HG02981 (cell line): ENCODE measurements around the gene HSPB9.

Experiments
- ATAC-seq: cut with Tn5 transposase; IDR thresholded peaks from one replicate; pipeline ENCODE4 v1.9.1; 2021; ENCODE audit warnings: mild to moderate bottlenecking, moderate library complexity; ENCODE audit not compliant: unreplicated experiment

Gene HSPB9

GRCh38 chr17:42122371-42123303 lies at the start of gene HSPB9:
Gene HSPB9 (plus strand): TSS chr17:42122804. CDS start chr17:42122851, 47 bp downstream.
- ATAC-seq: no peak

DNA sequence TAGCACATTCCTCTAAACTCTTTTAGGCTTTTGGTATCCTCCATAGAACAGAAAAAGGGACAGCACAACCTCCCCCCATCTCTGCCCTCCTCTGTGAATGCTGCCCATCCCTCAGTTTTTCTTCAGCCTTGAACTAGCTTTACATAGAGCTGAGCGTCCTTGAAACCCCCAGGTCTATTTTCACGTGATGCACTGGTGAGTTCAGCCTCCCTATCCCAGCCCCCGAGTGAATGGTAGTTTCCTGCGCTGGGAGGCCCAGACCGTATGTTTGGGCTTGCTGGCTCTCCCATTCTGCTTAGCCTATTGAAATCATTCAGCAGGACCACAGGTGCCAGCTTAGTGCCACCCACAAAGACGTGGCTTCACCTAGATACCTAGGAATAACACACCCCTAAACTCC lies 46.8 kb upstream of the HSPB9 start:
- no peak for ATAC-seq

GRCh38 chr17:42076797-42077559 lies 45.6 kb upstream of the HSPB9 start:
- no peak for ATAC-seq

DNA sequence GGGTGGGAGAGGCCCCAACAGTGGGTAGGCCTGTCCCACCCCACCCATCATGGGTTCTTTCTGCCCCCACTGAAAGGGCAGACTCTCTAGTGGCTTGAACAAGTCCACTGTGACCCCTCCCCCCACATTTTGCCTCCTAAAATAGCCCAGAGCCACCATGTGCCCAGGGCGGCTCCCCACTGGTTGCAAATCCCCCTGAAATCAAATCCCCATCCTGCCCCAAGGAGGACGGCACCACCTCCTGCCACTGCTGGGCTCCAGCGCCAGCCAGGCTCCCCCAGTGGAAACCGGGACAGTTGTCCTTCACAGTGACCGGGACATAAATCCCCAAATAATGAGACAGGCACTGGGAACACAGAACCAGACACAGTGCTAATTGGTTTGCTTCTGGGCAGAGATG lies 44.8 kb upstream of the HSPB9 start:
- no peak for ATAC-seq

DNA sequence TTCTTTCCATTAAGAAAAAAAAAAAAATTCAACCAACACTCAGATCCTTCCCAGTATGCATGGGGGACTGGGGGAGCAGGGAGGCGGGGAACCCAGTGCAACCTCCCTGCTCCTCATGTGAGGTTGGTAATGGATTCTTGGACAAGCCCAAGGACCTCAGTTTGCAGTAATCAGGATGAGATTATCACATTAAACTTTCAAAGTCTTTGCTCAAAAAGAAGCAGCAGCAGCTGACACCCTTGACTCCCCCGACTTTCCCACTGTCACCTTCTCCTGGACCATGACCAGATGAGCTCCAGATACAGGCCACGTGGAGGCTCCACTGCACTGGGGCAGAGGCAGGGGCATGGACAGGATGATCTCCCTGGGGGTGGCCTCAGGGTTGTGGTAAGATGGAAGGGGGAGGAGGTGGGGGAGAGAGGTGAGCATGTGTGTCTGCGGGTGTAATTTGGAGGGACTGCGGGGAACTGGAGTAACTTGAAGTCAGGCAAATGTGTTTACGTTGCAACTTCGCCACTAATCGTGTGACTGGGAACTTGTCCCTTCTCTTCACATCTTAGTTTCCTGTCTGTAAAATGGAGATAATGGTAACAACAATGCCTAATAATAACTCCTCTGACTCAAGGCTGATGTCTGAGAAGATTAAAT lies 44.1 kb upstream of the HSPB9 start:
- no peak for ATAC-seq

GRCh38 chr17:42079541-42079940 lies 43.1 kb upstream of the HSPB9 start:
- ATAC-seq: no peak

DNA sequence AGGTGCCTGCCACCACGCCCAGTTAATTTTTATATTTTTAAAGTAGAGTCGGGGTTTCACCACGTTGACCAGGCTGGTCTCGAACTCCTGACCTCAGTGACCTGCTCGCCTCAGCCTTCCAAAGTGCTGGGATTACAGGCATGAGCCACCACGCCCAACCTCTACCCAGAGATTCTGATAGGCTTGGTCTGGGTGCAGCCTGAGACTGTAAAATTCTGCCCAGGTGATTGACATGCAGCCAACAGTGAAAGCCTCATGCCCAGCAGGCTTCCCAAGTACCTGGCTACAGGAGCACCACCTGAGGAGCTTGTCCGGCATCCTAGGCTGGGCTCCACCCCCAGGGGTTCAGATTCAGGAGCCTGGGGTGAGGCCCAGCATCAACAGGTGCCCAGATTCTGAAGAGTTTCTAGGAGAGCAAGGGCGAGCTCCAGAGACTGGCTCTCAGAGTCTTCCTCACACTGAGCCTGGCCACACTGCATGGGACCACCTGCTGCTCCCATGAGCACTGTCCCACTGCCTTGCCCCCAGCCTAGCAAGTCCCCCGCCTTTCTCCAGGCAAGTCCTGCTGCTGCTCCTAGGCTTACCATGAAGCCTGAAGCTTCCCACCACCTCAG lies 41.0 kb upstream of the HSPB9 start:
- no peak for ATAC-seq

GRCh38 chr17:42087042-42087701 lies 35.4 kb upstream of the HSPB9 start:
- no peak for ATAC-seq

GRCh38 chr17:42087736-42088705 lies 34.6 kb upstream of the HSPB9 start:
- no peak for ATAC-seq

DNA sequence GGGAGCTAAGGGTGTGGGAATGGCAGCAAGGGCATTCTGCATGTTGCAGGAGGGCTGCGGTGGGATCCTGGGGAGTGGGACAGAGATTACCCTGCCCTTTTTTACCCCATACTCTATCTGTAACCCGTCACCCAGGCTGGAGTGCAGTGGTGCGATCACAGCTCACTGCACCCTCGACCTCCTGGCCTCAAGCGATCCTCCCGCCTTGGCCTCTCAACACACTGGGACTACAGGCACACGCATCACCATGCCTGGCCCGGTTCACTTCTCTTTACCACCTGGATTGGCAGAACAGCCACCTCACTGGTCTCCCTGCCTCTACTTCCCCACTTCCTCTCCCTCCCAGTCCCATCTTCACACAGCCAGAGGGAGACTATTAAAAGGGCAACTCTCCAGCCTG lies 33.9 kb upstream of the HSPB9 start:
- ATAC-seq: no peak

DNA sequence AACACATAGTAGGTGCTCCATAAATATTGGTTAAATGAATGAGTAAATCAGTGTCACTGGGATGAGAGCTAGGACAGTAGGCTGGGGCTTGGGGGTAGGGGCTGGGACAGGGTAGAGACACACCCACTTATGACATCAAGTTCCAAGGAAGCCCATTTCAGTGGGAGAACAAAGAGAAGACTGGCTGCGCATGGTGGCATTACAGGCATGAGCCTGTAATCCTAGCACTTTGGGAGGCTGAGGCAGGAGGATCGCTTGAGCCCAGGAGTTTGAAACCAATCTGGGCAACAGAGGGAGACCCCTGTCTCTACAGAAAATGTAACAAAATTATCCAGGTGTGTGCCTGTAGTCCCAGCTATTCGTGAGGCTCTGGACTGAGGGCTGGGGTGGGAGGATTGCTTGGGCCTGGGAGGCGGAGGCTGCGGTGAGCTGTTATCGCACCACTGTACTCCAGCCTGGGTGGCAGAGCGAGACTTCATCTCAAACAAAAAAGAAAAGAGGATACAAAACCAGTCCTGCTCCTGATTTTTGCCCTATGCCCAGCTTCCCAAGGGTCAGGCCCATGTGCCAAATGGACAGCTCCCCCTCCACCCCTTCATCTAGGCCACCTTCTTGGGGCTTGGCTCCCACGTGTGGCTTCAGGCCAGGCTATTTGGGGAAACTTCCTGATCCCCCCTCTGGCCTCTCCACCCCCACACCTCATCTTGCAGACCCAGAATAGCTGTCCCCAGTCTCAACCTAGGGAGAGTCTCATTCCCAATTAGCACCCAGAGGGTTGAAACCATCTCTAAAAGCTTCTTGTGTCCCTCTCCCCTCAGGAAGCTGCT lies 31.4 kb upstream of the HSPB9 start:
- ATAC-seq: no peak

DNA sequence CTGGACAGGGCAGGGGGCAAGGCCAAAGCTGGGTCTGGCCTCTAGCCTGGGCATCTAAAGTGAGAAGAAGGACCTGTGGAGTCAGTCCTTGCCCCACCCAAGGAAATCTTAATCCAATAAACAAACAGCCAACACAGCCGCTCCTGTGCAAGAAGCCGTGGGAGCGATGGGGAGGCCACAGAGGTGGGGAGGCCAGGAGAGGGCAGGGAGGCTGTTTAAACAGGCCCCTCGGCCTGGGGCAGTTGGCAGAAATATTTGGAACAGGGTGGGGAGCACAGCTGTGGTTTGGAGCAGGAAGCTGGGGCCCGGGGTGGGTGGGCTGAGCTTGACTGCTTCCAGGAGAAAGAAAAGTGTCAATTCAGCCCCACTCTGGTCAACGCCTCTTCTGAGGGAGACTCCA lies 29.7 kb upstream of the HSPB9 start:
- ATAC-seq: no peak

- ATAC-seq: no peak
Observed at GRCh38 chr17:42094375-42095069, 28.1 kb upstream of the HSPB9 start.

DNA sequence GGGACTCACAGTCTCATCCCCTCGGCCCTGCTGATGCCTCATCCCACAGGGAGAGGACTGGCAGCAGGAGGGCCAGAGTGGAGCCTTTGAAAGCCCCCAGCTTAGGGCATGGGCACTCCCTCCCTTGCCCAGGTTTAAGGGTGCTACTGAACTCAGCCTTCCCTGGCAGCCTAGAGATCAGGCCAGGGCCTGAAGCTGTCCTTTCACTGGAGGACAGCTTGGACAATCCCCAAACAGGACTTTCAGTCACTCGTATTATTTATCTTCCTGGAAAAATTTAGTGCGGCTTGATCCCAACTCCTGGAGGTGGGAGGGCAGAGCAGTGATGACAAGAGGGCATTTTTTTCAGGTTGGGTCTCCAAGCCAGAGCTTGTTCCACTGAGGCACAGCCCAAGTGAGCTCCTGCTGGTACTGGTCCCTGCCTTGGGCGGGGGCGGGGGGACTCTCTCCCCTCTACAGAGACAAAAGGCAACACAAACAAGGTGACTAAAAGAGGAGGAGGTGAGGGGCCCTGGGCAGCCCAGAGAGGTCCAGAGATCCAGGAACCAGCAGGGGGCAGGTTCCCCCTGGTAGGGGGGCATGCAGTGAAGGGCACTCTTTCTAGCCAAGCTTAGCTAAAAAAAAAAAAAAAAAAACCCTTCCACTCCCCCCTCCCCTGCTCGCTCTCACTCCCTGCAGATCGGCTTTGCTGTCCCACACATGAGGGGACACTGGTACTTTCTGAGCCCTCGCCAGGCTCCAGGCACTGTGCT lies 26.1 kb upstream of the HSPB9 start:
- ATAC-seq: no peak

GRCh38 chr17:42097691-42098631 lies 24.6 kb upstream of the HSPB9 start, which contains the start of gene ZNF385C:
Gene ZNF385C (minus strand): TSS chr17:42098473. CDS start chr17:42063056, 35,417 bp downstream.
- no peak for ATAC-seq
